Glomerular endothelial cell (primary cell): ENCODE measurements around the gene CHAT. TPM values are rescaled to one million over a fixed set of nuclear protein-coding genes. Genes with fewer than 3 reads are reported as not detected.
"Not testable (repeated sequence)": the region's sequence is repeated elsewhere in the genome, so short reads cannot be mapped to it uniquely, and the experiment has no call there.

ENCODE experiments used
- DNase-seq: peaks from one replicate; pipeline ENCODE4 v3.0.0-alpha.2; 2011; ENCODE audit warnings: low read depth, low spot score; ENCODE audit errors: extremely low read depth
- total RNA-seq: library from RNA; depleted of rRNA; stranded (reverse); fragments of >200 nt; gene quantifications from 2 replicates; pipeline ENCODE4 v1.2.3, GENCODE V29; 2015

CHAT gene
- total RNA-seq, 1 donor from 2014 or later: not detected

DNA sequence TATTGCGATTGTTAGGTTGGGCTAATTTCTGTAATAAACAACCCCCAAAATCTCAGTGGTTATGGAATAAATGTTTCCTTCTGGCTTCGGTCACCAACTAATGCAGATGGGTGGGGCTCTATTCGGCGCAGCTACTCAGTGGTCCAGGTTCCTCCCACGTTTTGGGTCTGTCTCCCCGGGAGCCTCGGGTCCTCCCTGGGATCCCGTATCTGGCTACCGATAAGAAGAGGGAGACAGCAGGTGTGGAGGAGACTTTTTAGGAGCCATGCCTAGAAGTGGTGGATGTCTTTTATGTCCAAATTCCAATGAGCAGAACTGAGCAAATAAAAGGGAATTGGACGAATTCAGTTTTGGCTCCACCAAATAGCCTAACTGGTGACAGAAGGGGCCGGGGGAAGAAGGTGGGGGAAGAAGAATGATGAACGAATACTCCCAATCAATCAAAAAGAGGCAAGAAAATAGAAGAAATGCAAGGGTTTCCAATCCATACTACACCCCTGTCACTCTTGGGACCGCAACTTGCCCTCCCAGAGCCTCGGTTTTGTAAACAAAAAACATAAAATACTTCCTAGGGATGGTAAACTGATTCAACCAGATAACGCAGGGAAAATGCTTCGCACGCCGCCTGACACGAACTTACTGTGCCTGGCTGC lies 65.1 kb downstream of the CHAT start:
- DNase-seq: no peak

DNA sequence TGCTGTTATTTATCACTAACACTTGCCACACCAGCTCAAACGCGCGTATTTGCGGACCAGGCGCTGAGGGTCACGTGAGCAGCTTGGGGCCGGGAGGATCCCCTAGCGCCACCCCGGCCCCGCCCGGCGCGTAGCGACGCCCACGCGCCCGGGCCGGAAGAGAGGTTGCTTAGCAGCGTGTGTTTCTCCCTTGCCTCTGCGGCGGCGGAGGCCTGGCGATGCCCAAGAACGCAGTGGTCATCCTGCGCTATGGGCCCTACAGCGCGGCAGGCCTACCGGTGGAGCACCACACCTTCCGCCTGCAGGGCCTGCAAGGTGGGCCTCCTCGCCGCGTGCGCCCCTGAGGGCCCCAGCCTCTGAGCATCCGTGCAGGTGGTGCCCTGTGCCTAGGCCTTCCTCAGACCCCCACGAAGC lies 65.7 kb downstream of the CHAT start, which contains the start of gene C10orf53:
TSS of gene C10orf53 (plus strand) at position 172 of the 414 bp plus-strand sequence. CDS start at position 219, 47 bp downstream.
- DNase-seq: no peak

DNA sequence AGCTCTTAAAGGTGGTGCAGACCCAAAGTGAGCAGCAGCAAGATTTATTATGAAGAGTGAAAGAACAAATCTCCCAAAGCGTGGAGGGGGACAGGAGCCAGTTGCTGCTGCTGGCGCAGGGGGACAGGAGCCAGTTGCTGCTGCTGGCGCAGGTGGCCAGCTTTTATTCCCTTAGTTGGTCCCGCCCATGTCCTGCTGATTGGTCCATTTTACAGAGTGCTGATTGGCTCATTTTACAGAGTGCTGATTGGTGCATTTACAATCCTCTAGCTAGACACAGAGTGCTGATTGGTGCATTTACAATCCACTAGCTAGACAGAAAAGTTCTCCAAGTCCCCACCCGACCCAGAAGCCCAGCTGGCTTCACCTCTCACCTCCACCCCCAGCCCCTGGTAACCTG lies 68.6 kb downstream of the CHAT start:
- not testable (repeated sequence) for DNase-seq

GRCh38 chr10:49682879-49683278 lies 69.0 kb downstream of the CHAT start:
- no peak for DNase-seq

DNA sequence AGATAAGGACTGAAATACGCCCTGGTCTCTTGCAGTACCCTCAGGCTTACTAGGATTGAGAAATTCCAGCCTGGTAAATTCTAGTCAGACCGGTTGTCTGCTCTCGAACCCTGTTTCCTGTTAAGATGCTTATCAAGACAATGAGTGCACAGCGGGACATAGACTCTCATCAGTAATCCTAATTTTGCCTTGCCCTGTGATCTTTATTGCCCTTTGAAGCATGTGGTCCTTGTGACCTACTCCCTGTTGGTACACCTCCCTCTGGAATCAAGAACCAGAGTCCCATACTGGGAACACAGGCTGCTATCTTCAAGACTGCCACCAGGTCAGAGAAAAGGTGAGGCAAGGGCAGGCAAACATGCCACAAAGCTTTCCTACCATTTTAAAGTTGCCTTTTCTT lies 72.8 kb downstream of the CHAT start:
- no peak for DNase-seq

DNA sequence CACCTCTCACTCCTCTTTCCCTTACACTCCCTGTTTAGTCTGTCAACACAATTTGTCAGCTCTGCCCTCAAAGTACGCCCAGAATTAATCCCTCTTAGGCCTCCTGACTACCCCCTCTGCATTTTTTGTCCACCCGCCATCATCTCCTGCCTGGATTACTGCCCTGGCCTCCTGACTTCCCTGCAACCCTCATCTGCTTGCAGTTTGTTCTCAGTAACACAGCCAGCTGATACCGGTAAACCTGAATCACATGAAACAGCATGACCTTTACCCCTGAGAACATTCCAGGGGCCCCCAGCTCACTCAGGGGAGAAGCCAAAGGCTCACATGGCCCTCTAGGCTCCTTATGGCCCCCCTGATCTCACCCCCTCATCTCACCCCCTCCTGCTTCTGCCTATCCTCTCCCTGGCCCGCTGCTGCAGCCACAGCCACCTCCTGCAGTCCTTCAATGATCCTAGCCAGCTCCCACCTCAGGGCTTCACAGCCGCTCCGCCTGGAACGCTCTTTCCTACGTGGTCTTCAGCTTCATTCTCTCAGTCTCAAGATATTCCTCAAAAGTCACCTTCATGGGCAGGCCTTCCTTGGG lies 74.5 kb downstream of the CHAT start:
- no peak for DNase-seq

GRCh38 chr10:49688920-49689319 lies 75.1 kb downstream of the CHAT start:
- no peak for DNase-seq

DNA sequence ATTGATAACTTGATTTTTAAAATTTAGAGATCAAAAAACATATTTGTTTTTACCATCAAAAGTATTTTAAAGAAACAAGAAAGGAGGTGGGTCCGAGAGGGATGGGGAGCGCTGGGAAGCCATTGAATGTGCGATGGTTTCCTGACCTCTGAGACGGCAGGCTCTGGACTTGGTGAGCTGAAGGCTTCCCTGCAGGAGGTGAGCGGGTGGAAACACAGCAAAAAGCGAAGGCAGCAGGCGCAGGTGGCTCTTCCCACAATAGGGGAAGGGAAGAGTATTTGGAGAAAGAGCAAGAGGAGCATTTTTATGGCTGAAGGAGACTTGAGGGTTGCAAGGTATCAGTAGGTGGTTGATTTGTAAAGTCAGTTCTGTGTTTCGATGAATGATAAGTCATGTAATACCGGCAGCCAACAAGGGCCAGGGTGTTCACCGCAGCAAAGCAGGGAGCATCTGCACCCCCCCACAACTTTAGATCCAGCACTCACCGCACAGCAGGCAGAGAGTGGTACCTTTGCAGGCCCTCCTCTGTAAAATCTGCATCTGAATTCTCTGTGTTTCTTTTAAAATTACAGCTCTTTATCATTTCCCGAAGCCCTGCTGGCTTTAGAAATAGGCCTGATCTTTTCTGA lies 76.2 kb downstream of the CHAT start:
- DNase-seq: no peak

- DNase-seq: no peak
These were observed 77.0 kb downstream of the CHAT start for GRCh38 chr10:49690698-49691356.

DNA sequence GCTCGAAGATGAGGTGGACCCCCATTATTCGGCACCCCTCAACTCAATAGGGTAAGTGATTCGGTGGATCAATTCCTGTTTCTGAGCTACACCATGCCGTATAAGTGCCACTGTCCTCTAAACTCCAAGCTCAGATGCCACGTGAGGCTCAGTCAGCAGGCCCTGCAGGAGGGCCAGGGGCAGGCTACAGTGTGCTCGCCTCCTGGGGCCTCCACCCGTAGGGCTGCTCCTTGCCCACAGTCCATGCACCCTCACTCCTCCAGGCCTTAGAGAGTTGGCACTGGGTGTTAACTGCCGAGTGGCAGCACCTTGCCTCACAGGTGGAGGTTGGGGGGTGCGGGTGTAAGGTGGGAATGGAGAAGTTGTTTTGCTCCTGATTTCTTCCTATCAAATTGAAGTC lies 77.8 kb downstream of the CHAT start:
- no peak for DNase-seq

- DNase-seq: no peak
These were observed 80.6 kb downstream of the CHAT start for GRCh38 chr10:49694466-49694865.

DNA sequence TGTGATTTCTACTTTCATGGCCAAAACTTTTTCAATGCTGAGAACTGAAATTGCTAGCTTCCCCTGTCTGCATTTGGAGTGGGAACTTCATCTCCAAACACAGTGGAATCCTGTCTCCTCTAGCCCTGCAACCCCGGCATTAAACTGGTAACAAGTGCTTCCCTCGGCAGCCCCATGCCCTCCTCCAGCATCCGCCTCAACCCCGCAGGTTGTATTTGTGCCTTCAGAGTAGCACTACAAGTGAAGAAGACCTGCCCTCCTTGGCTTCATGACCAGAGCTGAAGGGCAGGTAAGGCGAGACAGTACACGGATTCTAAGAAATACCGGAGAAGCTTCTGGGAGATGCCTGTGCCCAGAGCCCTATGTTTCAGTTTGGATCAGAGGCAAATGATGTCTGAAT lies 82.5 kb downstream of the CHAT start:
- no peak for DNase-seq

DNA sequence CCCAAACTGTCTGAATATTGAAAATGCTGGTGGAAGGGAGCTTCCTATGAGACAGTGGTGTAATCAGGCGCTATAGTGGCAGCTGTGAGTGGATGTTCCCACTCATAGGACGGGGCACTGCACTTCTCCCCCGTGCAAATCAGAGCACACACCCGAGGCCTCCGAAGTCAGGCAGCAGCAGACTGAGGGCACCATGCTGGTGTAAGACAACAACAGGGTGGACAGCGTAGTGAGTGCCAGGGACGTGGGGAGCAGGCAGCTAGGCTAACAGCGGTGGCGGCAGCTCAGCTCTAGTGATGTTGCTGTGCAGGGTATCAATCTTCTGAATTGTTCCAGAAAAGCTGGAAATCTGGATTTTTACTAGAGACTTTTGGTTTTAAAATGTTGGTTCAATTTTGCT lies 84.8 kb downstream of the CHAT start:
- DNase-seq: no peak

- no peak for DNase-seq
These were observed 86.4 kb downstream of the CHAT start for GRCh38 chr10:49700211-49700610.

GRCh38 chr10:49700997-49701396 lies 87.2 kb downstream of the CHAT start:
- no peak for DNase-seq

DNA sequence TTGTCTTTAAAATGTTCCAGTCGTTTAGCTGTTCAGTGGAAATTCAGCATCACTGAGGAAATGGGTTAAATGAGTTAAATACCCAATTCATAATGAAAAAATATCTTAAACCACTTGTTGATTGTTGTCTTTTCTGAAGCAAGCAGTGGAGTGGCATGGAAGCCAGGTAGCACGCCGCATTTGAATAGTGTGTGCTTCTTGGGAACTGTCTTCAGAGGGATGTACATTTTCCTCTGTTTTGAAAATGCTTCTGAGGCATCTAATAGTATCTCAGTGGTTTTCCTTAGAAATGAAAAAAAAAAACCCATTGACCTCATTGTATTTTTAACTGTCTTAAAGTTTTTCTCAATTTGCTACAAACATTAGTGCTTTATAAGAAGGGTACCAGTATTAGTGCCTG lies 93.7 kb downstream of the CHAT start:
- DNase-seq: no peak

DNA sequence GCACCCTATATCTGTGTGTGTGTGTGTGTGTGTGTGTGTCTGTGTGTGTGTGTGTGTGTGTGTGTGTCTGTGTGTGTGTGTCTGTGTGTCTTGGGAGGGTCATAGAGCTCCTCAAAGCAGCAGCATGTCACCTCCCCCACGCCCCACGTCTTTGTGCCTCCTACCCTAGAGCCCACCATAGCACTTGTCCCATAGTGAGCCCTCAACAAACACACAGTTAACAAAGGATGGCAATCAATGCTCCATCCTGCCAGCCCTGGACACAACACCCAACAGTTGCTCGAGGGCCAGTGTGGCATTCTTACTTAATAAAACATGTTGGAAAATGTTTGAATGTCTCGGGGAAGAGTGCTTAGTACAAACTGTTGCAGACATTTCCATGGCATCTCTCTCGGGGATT lies 96.1 kb downstream of the CHAT start:
- DNase-seq: no peak

DNA sequence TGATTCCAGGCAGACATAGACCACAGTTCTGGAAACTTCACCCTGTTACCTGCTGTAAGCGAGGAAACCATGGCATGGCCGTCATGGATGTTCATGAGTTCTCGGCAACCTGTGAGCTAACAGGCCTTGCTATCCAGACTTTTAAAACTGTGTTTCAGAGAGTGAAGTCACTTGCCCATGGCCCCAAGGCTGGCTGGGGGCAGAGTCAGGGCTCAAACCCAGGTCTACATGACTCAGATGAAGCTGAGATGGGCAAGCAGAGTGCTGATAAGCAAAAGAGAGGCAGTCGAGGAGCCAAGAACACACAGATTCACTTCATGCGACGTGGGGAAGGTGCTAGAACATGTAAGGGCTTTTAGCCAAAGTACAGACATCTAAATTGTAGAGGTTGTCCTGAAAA lies 97.1 kb downstream of the CHAT start:
- DNase-seq: no peak

GRCh38 chr10:49711481-49711880 lies 97.6 kb downstream of the CHAT start:
- DNase-seq: no peak

DNA sequence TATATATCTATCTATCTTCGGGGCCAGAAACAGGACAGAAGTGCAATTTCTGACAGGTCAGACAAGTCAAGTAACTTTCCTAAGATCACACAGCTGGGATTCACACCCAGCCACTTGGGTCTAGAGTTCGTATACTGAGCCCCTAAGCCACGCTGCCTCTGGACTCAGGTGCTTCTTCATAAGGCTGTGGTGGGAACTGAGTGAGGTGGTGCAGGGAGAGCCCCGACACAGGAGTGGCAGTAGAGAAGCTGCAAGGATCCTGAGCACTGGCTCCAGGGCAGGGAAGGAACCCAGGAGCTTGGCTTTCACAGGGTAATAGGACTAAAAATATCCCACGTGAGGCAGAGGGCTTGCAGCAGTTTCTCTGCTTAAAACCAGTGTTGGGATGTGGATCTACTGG lies 99.4 kb downstream of the CHAT start:
- no peak for DNase-seq
